ENCODE data around the gene TMEM126B.

- TF ChIP-seq, protein P1, sequence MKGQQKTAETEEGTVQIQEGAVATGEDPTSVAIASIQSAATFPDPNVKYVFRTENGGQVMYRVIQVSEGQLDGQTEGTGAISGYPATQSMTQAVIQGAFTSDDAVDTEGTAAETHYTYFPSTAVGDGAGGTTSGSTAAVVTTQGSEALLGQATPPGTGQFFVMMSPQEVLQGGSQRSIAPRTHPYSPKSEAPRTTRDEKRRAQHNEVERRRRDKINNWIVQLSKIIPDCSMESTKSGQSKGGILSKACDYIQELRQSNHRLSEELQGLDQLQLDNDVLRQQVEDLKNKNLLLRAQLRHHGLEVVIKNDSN (IDR thresholded peaks at IDR 0.05; ENCODE audit: borderline replicate concordance, extremely low read length, insufficient read depth, low read depth, low read length): no peak
- no peak for TF ChIP-seq CTCF (IDR thresholded peaks at IDR 0.05 in 2 of 3, conservative IDR thresholded peaks at IDR 0.05 in 1 of 3; ENCODE audit: control insufficient read depth in 2 of 3, extremely low read depth in 1 of 3, insufficient read depth in 1 of 3, low read depth in 3 of 3, low read length in 3 of 3)
- TF ChIP-seq, protein P2, sequence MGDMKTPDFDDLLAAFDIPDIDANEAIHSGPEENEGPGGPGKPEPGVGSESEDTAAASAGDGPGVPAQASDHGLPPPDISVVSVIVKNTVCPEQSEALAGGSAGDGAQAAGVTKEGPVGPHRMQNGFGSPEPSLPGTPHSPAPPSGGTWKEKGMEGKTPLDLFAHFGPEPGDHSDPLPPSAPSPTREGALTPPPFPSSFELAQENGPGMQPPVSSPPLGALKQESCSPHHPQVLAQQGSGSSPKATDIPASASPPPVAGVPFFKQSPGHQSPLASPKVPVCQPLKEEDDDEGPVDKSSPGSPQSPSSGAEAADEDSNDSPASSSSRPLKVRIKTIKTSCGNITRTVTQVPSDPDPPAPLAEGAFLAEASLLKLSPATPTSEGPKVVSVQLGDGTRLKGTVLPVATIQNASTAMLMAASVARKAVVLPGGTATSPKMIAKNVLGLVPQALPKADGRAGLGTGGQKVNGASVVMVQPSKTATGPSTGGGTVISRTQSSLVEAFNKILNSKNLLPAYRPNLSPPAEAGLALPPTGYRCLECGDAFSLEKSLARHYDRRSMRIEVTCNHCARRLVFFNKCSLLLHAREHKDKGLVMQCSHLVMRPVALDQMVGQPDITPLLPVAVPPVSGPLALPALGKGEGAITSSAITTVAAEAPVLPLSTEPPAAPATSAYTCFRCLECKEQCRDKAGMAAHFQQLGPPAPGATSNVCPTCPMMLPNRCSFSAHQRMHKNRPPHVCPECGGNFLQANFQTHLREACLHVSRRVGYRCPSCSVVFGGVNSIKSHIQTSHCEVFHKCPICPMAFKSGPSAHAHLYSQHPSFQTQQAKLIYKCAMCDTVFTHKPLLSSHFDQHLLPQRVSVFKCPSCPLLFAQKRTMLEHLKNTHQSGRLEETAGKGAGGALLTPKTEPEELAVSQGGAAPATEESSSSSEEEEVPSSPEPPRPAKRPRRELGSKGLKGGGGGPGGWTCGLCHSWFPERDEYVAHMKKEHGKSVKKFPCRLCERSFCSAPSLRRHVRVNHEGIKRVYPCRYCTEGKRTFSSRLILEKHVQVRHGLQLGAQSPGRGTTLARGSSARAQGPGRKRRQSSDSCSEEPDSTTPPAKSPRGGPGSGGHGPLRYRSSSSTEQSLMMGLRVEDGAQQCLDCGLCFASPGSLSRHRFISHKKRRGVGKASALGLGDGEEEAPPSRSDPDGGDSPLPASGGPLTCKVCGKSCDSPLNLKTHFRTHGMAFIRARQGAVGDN (IDR thresholded peaks at IDR 0.05): no peak
- TF ChIP-seq POLR2AphosphoS5 (IDR thresholded peaks at IDR 0.05; ENCODE audit: low read length): no peak
These were observed 6.4 kb downstream of the TMEM126B start for GRCh38 chr11:85634747-85635146.

Measured in GM12878 (cell line).